Natural killer cell treated with Interleukin-12 subunit alpha and Interleukin-12 subunit beta and Interleukin-15 and Interleukin-18, amount 100 ng/mL, for 72 hours (primary cell): ENCODE data around the gene ARFGAP2. TPM values are rescaled to one million over a fixed set of nuclear protein-coding genes. Genes with fewer than 3 reads are reported as not detected.

Experiments used
- ATAC-seq, 2 donors: fragments of 150-1000 bp; cut with Tn5 transposase in 1 of 2; sonication (Bioruptor Pico), chemical (Tn5 transposase) in 1 of 2; 2 replicates each; pipeline ENCODE4 v1.10.0; 2021
- DNase-seq: peaks from one replicate; pipeline ENCODE4 v3.0.0; 2022; ENCODE audit warnings: low spot score
- H3K27ac Mint-ChIP-seq, 2 donors: 1 replicate in 1 of 2; 2 replicates in 1 of 2; pipeline ENCODE4 v1.8.0; 2022; ENCODE audit warnings: mixed read lengths in 2 of 2, mild to moderate bottlenecking in 1 of 2, moderate library complexity in 1 of 2
- H3K27me3 Mint-ChIP-seq, 2 donors: 1 replicate in 1 of 2; 2 replicates in 1 of 2; pipeline ENCODE4 v1.8.0; 2022; ENCODE audit warnings: mixed read lengths in 2 of 2
- H3K36me3 Mint-ChIP-seq: one replicate; pipeline ENCODE4 v1.8.0; 2022; ENCODE audit warnings: mixed read lengths
- H3K4me1 Mint-ChIP-seq, 2 donors: 1 replicate in 1 of 2; 2 replicates in 1 of 2; pipeline ENCODE4 v1.8.0; 2022; ENCODE audit warnings: low read depth in 2 of 2, mixed read lengths in 2 of 2, mild to moderate bottlenecking in 1 of 2
- H3K4me3 Mint-ChIP-seq: one replicate; pipeline ENCODE4 v1.8.0; 2022; ENCODE audit warnings: mixed read lengths
- H3K9me3 Mint-ChIP-seq: 2 replicates; pipeline ENCODE4 v1.8.0; 2022; ENCODE audit warnings: mixed read lengths
- total RNA-seq, 2 donors: library from RNA; stranded (reverse); gene quantifications; one replicate each; pipeline ENCODE4 v1.2.3, GENCODE V29; 2022

Gene ARFGAP2
- total RNA-seq, 2 donors from 2014 or later: 117 to 151 TPM

DNA sequence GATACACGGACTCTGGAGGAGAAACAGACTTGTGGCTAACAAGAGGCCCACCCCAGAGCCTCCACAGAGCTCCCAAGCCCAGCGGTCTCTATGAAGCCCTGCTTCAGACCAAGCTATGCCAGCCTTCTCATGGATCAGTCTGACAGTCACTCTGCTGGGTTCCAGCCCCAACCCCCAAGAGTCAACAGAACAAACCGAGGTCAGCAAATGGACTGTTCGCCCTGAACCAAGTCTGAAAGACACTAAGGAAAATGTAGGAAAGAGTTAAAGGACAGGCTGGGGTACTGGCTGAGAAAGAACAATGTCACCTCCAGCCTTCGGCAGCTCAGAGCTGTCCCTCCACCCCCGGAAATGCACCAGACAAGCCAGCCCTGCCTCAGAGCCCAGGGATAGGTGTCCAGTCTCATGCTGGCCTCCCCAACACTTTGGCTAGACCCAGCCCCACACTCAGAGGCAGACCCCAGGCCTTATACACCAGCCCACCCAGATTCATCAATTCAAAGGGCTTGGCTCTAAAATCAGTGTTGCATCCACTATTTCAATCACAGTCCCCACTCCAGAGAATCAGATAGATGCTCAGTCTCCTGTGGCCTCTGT is 3.8 kb downstream of the ARFGAP2 start:
- Mint-ChIP-seq H3K27me3 (no peaks in the 10 kb centered on the region), H3K4me1 (peaks cover 32 to 37% of the 10 kb centered on the region in 2 donors), H3K27ac (no peak overlapping the region), H3K9me3 (no peaks in the 10 kb centered on the region), H3K4me3 (no peak overlapping the region), H3K36me3 (no peaks in the 10 kb centered on the region)
- no peak for ATAC-seq
- no peak for DNase-seq

- no peaks in the 10 kb centered on the region for H3K9me3 Mint-ChIP-seq
- ATAC-seq (no peak), DNase-seq (no peak)
- H3K36me3 Mint-ChIP-seq: no peaks in the 10 kb centered on the region
- H3K27me3 Mint-ChIP-seq: no peaks in the 10 kb centered on the region
- H3K4me3 Mint-ChIP-seq: no peak overlapping the region
- H3K27ac Mint-ChIP-seq: no peak overlapping the region
- H3K4me1 Mint-ChIP-seq: peaks cover 25 to 29% of the 10 kb centered on the region in 2 donors
These were observed 4.8 kb downstream of the ARFGAP2 start for GRCh38 chr11:47171856-47172255.

- Mint-ChIP-seq H3K27me3 (no peaks in the 10 kb centered on the region), H3K4me1 (peaks cover 25 to 29% of the 10 kb centered on the region in 2 donors), H3K27ac (no peak overlapping the region), H3K36me3 (no peaks in the 10 kb centered on the region), H3K9me3 (no peaks in the 10 kb centered on the region), H3K4me3 (no peak overlapping the region)
- ATAC-seq (no peak), DNase-seq (no peak)
These were observed 5.4 kb downstream of the ARFGAP2 start for GRCh38 chr11:47171061-47171838.

GRCh38 chr11:47166368-47166767 is 10.3 kb downstream of the ARFGAP2 start:
- Mint-ChIP-seq H3K4me3 (no peak overlapping the region), H3K27me3 (no peaks in the 10 kb centered on the region), H3K36me3 (no peaks in the 10 kb centered on the region), H3K9me3 (no peaks in the 10 kb centered on the region), H3K4me1 (peaks cover 0 to 6% of the 10 kb centered on the region in 2 donors), H3K27ac (no peak overlapping the region)
- ATAC-seq (no peak), DNase-seq (no peak)

GRCh38 chr11:47165253-47165840 is 11.3 kb downstream of the ARFGAP2 start:
- no peaks in the 10 kb centered on the region for H3K36me3 Mint-ChIP-seq
- peaks cover 0 to 4% of the 10 kb centered on the region in 2 donors for H3K4me1 Mint-ChIP-seq
- DNase-seq: no peak
- no peaks in the 10 kb centered on the region for H3K27me3 Mint-ChIP-seq
- H3K4me3 Mint-ChIP-seq: no peak overlapping the region
- ATAC-seq: no peak
- H3K27ac Mint-ChIP-seq: no peak overlapping the region
- H3K9me3 Mint-ChIP-seq: no peaks in the 10 kb centered on the region

DNA sequence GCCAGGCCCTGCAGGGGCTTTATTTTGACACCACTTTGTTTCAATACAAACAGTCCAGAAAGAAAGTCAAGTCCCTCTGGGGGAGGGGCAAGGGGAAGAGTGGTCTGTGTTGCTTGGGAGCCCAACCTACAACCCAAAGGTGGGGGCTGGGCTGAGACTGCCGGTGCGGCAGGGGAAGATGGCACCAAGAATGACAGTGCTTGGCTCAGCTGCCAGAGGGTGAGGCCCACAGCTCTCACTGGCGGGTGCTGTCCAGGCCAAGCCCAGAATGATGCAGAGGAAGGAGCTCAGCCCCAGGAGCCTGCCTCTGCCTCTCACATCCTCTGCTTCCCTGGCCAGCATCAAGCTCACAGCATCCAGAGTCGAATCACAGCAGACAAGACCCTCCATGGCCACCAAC is 12.4 kb downstream of the ARFGAP2 start:
- Mint-ChIP-seq H3K27ac (no peak overlapping the region), H3K4me3 (no peak overlapping the region), H3K27me3 (no peaks in the 10 kb centered on the region), H3K36me3 (no peaks in the 10 kb centered on the region), H3K9me3 (no peaks in the 10 kb centered on the region), H3K4me1 (peaks cover 0 to 4% of the 10 kb centered on the region in 2 donors)
- DNase-seq (no peak), ATAC-seq (no peak)

DNA sequence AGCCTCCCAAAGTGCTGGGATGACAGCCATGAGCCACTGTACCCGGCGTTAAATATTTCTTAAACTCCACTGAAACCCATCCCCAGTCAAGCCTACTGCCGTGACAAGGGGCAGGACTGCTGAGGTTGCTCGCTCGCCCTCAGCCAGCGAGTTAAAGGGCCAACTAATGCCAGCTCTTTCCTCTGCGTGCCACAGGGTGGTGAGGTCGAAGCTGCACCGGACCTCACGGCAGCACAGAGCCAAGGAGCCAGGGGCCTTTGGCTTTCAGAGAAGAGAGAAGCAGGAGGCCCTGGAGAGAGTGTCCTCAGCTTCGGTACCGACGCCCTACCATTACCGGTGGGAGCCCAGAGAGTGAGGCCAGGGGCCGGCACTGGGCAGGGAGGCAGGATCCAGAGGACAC is 12.8 kb downstream of the ARFGAP2 start:
- no peak overlapping the region for H3K4me3 Mint-ChIP-seq
- H3K27me3 Mint-ChIP-seq: no peaks in the 10 kb centered on the region
- H3K27ac Mint-ChIP-seq: no peak overlapping the region
- H3K4me1 Mint-ChIP-seq: peaks cover 0 to 4% of the 10 kb centered on the region in 2 donors
- ATAC-seq (no peak), DNase-seq (no peak)
- H3K9me3 Mint-ChIP-seq: no peaks in the 10 kb centered on the region
- no peaks in the 10 kb centered on the region for H3K36me3 Mint-ChIP-seq

GRCh38 chr11:47163193-47163592 is 13.5 kb downstream of the ARFGAP2 start:
- no peaks in the 10 kb centered on the region for H3K36me3 Mint-ChIP-seq
- H3K27ac Mint-ChIP-seq: no peak overlapping the region
- peaks cover 0 to 4% of the 10 kb centered on the region in 2 donors for H3K4me1 Mint-ChIP-seq
- no peak overlapping the region for H3K4me3 Mint-ChIP-seq
- H3K27me3 Mint-ChIP-seq: no peaks in the 10 kb centered on the region
- no peak for DNase-seq
- no peaks in the 10 kb centered on the region for H3K9me3 Mint-ChIP-seq
- no peak for ATAC-seq

- H3K9me3 Mint-ChIP-seq: no peaks in the 10 kb centered on the region
- ATAC-seq (no peak), DNase-seq (no peak)
- no peak overlapping the region for H3K27ac Mint-ChIP-seq
- no peaks in the 10 kb centered on the region for H3K36me3 Mint-ChIP-seq
- H3K4me3 Mint-ChIP-seq: no peak overlapping the region
- no peaks in the 10 kb centered on the region for H3K27me3 Mint-ChIP-seq
- H3K4me1 Mint-ChIP-seq: peaks cover 0 to 4% of the 10 kb centered on the region in 2 donors
These were observed 14.3 kb downstream of the ARFGAP2 start for GRCh38 chr11:47162426-47162825.

DNA sequence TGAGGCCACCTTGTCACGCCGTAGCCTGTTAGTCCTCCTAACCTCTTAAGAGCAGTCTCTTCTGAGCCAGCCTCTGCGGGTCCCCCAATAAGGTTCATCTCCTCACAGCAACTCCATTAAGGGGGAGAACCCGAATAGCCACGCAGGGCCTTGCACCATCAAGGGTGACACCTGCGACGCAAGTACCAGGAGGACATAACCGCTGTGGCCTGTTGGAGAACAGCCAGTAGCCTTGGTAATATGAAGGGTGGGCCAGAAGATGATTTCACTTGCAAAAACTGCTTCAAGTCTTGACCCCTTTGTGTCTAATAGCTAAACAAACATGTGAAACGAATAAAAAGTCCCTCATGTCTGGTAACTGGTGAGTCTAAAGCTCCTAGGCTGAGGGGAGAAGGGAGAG is 14.8 kb downstream of the ARFGAP2 start:
- H3K36me3 Mint-ChIP-seq: no peaks in the 10 kb centered on the region
- DNase-seq: no peak
- H3K27me3 Mint-ChIP-seq: no peaks in the 10 kb centered on the region
- H3K9me3 Mint-ChIP-seq: no peaks in the 10 kb centered on the region
- ATAC-seq: no peak
- no peak overlapping the region for H3K27ac Mint-ChIP-seq
- H3K4me1 Mint-ChIP-seq: peaks cover 0 to 4% of the 10 kb centered on the region in 2 donors
- no peak overlapping the region for H3K4me3 Mint-ChIP-seq

DNA sequence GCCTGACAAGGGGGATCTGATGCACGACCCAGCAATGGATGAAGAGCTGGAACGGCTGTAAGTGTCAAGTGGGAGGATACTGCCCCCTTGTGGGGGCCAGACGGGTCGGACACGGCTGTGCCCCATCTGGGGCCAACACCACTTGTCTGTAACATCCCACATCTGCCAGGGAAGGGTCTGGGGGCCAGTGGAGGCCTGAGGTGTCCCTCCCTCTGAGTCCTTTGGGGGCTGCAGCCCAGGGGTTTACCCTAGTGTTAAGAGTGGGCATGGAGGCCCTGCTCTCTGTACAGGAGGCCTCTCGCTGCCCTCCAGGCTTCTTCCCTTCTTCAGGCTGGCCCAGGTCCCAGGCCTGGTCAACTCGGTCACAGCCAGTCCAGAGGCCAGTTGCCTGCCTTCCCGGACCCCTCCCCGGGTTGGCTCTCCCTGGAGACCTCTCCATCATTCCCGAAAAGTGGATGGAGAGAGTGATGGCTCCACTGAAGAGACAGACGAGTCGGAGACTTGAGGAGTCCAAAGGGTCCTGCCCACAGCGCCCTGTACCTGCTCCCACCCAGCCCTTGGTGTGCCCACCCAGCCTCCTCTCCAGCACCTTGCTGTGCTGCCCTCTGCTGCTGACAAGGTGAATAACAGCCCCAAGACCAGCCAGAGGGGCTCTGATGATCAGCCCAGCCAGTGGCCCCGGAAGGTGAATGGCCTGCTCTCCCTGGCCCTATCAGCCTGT is 15.4 kb downstream of the ARFGAP2 start:
- Mint-ChIP-seq H3K4me1 (peaks cover 0 to 4% of the 10 kb centered on the region in 2 donors), H3K9me3 (no peaks in the 10 kb centered on the region), H3K36me3 (no peaks in the 10 kb centered on the region), H3K27ac (no peak overlapping the region), H3K27me3 (no peaks in the 10 kb centered on the region), H3K4me3 (no peak overlapping the region)
- no peak for DNase-seq
- ATAC-seq: peak; percentile 75

- H3K27me3 Mint-ChIP-seq: no peaks in the 10 kb centered on the region
- ATAC-seq (peak in 1 of 2 donors; percentile 13), DNase-seq (no peak)
- H3K27ac Mint-ChIP-seq: no peak overlapping the region
- no peak overlapping the region for H3K4me3 Mint-ChIP-seq
- no peaks in the 10 kb centered on the region for H3K9me3 Mint-ChIP-seq
- H3K4me1 Mint-ChIP-seq: peaks cover 0 to 4% of the 10 kb centered on the region in 2 donors
- H3K36me3 Mint-ChIP-seq: no peaks in the 10 kb centered on the region
These were observed 15.9 kb downstream of the ARFGAP2 start for GRCh38 chr11:47160753-47161133.

GRCh38 chr11:47158242-47158641 is 18.4 kb downstream of the ARFGAP2 start:
- H3K9me3 Mint-ChIP-seq: no peaks in the 10 kb centered on the region
- DNase-seq (no peak), ATAC-seq (no peak)
- H3K36me3 Mint-ChIP-seq: no peaks in the 10 kb centered on the region
- no peaks in the 10 kb centered on the region for H3K27me3 Mint-ChIP-seq
- H3K27ac Mint-ChIP-seq: no peak overlapping the region
- H3K4me3 Mint-ChIP-seq: no peak overlapping the region
- peaks cover 19 to 21% of the 10 kb centered on the region in 2 donors for H3K4me1 Mint-ChIP-seq

DNA sequence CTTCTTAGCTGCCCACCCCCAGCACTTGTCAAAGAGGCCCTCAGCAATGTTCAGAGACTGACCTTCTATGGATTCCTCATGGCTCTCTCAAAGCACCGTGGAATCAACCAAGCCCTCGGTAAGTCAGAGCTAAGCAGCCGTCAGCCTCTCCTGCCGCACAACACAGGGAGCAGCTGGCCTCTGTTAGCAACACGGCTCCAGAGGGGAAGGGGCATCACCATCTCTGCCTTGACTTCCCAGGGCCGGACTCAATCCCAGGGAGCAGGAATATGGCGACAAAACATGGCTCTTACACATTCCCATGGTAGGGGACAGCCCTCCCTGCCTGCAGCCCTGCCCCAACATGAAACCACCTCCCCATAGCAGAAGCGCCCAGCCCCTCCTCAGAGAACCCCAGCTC is 18.9 kb downstream of the ARFGAP2 start:
- H3K27ac Mint-ChIP-seq: no peak overlapping the region
- H3K36me3 Mint-ChIP-seq: no peaks in the 10 kb centered on the region
- H3K27me3 Mint-ChIP-seq: no peaks in the 10 kb centered on the region
- H3K9me3 Mint-ChIP-seq: no peaks in the 10 kb centered on the region
- H3K4me3 Mint-ChIP-seq: no peak overlapping the region
- DNase-seq: no peak
- peaks cover 23 to 25% of the 10 kb centered on the region in 2 donors for H3K4me1 Mint-ChIP-seq
- ATAC-seq: no peak
